Cerebellar nuclear complex (tissue), 1 donor: Measurements from ENCODE around the gene FUT7.
"Not testable (repeated sequence)": the region's sequence is repeated elsewhere in the genome, so short reads cannot be mapped to it uniquely, and the experiment has no call there.

Experiments used
- DNase-seq, 2 experiments: peaks; one replicate each; lab custom pipeline; 2025; lab: John Stamatoyannopoulos, UW

The FUT7 gene

DNA sequence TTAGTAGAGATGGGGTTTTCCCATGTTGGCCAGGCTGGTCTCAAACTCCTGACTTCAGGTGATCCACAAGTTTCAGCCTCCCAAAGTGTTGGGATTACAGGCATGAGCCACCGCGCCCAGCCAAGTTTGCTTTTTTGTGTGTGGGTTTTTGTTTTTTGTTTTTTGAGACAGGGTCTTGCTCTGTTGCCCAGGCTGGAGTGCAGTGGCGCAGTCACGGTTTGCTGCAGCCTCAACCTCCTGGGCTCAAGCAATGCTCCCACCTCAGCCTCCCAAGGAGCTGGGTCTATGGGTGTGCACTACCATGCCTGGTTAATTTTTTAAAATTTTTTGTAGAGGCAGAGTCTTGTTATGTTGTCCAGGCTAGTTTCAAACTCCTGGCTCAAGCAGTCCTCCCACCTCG, 1.6 kb upstream of the FUT7 start:
- DNase-seq, result not testable (repeated sequence)

DNA sequence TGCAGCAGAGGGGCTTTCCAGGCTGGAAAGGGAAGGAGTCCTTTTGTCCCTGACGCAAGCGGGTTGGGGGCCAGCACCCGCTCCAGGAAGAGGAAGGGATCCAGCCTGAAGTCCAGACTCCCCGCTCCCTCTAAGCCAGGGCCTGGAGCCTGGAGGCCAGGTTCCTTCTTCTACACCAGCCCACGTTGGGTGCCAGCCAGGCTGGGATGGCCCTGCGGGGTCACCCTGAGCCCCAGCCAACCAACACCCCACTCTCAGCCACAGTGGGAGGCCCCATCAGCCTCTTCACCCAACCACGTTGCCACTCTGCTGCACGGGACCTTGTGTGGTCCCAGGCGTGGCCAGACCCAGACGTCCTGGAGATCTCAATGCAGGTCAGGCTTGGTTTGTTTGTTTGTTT, 970 bp upstream of the FUT7 start:
- DNase-seq, result no peak

DNA sequence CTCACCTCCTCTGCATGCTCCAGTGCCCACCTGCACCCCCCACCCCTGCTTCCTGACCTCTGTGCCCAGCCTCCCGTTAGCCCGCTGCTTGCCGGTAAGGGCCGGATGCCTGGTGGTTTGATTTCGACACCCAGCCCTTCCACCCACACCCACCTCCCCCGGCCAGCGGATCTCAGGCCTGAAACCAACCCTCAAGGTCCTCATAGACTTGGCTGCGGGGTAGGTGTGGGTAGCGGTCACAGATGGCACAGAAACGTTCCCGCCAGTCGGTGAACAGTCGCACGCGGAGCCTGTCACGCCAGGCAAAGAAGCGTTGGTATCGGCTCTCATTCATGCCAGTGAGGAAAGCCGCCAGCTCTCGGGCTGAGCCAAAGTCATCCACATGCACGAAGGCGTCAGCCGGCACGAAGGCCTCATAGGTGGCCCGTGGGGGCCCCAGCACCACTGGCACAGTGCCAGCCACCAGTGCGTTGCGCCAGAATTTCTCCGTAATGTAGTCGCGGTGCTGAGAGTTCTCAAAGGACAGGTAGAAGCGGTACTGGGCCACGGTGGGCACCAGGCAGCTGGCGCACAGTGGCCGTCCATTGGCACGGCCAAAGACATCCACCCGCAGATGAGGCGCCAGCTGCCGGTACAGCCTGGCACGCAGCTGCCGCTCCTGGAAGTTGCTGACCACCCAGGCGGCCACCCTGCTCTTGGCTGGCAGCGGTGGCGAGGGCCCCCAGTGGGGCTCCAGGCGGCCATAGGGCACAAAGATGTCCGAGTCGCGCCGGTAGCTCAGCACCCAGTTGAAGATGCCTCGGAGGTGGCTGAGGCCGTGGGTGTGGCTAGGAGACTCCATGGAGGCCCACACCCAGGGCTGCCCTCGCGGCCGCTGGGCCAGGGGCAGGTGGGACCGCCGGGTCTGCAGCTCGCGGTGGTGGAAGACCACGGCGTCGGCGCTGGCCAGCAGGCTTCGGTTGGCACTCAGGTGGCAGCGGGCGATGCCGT, 1.1 kb downstream of the FUT7 start:
- DNase-seq, result peak in 1 of 2 experiments; percentile 31

DNA sequence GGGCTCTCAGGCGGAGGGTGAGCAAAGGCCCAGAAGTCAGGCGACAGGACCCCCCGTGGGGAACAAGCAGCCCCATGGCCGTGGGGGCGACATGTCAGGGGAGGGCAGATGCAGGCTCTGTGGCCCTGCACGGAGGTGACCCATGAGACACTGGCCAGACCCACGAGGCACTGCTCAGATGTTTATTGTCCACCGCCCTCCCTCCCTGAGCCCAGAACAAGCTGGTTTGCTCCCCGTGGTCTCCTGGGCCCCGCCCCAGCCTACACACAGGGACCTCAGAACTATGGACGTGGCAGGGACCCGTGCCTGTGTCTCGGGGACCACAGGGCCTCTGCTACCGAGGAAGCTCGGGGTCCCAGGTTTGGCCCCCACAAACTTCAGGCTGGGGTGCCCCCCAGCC, 1.9 kb downstream of the FUT7 start:
- no peak for DNase-seq

DNA sequence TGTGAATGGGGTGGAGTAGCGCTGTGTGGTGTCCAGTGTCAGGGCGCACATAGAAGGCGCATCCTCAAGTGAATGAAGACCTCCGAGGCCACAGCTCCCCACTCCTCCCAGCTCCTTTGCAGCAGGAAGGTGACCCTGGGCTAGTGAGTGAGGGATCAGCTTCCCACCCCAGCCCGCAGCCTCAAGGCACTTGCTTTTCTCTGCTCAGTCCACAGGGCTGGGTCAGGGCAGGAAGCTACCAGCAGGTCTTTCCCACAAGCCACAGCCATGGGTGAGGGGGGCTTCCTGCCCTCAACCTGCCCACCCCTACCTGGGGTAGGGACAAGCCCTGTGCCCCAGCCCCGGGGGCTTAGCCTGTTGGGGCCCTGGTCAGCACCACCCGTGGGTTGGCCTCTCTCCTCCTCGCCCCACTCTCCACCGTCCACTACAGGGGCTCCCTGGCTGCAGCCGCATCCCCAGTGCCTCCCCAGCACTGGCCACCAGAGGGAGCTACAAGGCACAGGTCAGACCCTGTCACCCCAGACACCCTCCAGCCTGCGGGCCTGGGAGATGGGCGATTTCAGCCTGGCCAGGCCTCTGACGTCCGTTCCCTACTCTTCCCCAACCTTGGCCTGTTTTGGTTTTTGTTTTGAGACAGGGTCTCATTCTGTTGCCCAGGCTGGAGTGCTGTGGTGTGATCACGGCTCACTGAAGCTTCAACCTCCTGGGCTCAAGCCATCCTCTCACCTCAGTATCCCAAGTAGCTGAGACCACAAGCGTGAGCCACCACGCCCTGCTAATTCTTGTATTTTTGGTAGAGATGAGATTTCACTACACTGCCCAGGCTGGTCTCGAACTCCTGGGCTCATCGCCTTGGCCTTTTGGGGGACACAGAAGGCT, 2.6 kb downstream of the FUT7 start:
- DNase-seq, result peak in 1 of 2 experiments; percentile 51

DNA sequence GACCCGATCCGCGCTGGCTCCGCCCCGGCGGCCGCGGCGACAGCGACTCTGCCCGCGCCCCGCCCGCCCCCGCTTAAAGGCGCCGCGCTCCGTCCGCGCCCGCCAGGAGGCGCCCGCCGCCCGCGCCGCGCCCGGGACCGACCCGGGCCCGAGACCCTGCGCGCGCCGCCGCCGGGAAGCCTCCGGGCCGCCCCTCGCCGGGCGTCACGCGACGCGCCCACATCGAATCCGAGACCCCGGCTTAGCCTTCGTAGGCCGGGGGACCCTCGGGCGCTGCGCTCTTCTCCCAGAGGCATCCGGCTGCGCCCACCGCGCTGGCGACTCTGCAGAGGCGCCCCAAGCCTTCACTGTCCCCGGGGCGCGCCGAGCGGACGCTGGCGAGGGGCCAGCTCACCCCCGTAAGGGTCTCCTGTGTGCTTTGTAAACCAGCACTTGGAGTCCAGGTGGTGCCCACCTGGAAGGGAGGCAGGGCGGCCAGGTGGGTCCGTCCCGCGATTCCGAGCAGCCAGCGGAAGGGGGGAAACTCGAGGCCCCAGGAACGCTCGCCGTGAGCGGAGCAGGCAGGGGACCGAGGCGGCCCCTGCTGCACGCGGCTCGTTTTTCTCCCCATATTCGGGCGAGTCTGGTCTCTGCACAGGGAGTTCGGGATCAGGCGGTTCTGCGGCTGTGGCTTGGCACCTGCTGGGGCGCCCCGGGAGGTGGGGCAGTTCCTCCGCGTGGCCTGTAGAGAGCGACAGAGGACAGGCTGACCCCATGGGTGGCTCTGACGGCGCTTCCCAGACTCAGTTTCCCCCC, 3.4 kb downstream of the FUT7 start:
- DNase-seq, result no peak

DNA sequence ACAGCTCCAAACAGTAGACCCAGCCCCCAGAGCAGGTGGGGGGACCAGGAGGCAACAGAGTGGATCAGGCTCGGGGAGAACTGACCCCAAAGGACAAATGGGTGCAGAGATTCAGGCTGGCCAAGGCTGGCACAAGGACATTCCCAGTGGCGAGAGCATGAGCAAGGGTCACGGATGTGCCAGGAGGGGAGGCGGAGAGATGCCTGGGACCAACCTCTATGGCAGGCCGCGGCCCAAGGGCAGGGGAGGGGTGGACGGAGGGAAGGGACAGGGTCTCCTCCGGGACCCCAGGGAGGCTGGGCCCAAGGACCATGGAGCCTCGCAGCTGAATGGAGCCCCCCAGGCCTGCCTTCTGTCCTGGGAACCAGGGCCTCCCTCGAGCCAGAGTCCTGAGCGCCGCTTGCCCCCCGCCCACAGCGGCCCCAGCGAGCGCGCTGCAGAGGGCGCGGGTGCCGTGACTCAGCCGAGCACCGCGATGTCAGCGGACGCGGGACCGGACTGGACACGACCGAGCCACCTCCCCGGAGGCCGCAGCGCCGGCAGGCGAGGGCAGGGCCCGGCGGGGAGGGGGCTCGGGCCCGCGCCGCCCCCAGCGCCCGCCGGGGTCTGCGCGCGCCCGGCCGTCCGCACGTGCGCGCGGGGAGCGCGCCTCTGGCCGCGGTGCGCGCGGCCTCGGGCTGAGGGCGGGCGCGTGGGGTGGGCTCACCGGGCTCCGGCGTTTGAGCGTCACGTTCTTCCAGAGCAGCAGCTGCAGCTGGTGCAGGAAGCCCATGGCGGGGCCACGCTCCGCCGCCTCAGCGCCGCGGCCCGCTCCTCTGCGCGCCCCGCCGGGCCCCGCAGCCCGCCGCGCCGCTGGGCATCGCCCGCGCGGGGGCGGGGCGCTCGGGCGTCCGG, 4.3 kb downstream of the FUT7 start, which contains the start of gene ABCA2:
TSS of gene ABCA2 (minus strand) at position 869 of the 894 bp plus-strand sequence. CDS start at position 772, 97 bp downstream.
- DNase-seq, result no peak

DNA sequence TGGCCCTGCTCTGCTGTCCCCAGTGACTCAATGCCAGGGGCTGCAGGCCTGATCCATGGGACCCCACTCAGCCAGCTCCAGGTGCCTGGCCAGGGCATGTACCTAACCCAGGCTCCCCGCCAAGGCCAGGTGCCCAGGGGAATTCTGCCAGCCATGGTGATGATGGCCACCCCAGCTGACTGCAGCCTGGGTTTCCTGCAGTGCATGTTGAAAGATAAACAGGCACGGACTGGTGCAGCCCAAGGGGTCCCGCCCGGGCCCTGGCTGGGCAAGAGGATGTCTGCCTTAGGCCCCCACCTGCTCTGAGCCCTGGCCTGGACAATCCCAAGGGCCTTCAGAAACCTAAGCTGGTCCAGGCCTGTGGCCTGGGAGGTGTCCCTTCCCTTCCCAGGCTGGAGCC, 5.1 kb downstream of the FUT7 start:
- no peak for DNase-seq

DNA sequence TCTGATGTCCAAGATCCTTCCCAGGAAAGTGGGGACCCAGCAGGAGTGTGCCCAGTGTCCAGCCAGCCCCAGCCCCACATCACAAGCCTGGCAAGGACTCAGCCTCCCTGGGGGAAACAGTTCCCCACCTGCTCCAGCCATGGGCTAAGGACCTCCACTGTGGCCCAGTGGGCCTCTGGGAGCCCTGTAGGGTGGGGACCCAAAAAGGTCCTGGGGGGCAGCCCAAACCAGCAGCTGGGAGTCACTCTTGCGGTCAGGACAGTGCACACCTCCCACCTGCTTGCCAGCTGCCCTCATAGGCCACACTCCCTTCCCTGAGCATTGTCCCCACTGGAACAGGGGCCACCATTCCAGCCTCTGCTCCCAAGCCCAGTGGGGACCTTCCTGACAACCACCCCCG, 5.5 kb downstream of the FUT7 start:
- DNase-seq, result no peak

DNA sequence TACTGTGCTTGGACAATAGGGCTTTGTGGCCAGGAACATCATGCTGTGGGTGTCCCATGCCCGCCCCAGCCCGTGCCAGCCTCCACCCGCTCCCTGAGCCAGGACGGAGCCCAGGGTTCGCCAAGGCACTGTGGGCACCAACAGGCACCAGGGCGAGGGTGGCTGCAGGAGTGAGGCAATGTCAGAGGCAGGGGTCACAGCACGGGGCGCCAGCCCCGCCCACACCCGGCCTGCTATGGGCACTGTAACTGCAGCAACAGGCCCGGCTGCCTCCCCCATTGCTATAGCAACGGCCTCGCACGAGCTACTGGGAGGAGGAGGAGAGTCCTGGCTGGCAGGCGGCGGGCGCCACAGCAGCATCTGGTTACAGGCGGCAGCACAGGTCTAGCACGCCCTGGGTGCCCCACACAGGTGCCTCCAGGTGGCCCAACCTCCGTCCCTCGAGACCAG, 6.3 kb downstream of the FUT7 start:
- peak in 1 of 2 experiments; percentile 24 for DNase-seq

DNA sequence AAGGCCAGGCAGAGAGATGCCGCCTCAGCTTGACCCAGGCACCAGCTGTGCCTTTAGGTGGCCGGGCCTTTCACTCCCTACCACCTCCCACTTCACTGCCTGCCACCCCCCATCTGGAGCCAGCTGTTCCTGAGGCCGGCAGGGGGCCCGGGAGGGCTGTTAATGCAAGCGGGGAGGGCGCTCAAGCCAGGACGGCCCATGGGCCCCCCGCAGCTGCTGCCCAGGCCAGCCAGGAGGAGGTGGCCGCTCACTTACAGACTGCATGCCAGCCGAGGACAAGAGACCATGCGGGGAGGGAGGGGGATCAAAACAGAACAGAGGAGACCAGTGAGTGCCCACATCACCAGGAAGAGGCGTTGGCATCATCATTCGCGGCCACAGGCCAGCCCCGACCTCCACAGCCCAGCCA, 8.3 kb downstream of the FUT7 start:
- DNase-seq, result no peak

DNA sequence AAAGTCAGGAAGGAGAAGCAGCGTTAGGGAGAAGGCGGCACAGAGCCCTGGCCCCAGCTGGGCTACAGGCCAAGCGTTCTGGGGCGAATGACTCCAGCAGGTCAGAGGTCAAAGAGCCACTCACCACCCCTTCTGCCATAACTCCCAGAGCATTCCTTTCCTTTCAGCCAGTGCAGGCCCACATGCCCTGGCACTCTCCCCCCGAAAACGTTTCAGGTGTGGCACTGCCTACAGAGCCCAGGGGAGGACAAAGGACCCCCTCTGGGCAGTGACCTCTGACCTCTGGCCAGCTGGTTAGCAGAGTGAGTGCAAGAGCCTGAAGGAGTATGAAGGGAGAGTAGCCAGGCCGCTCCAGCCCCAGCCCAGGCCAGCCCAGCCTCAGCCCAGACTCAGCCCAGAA, 8.7 kb downstream of the FUT7 start:
- no peak for DNase-seq

DNA sequence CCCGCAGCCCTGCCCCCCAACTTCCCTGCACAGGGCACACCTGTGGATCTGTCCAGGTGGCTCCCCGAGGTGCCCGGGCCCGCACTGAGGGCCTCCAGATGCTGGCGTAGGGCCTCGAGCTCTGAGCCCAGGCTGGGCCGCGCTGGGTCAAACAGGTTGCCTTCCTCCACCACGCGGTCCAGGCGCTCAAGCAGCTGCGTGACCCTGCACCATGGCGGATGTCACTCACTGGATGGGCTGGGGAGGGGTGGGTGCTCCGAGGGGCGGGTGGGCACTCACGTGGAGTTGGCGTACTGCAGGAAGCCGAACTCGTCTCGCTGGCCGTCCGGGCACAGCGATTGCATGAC, 9.3 kb downstream of the FUT7 start:
- DNase-seq, result no peak

DNA sequence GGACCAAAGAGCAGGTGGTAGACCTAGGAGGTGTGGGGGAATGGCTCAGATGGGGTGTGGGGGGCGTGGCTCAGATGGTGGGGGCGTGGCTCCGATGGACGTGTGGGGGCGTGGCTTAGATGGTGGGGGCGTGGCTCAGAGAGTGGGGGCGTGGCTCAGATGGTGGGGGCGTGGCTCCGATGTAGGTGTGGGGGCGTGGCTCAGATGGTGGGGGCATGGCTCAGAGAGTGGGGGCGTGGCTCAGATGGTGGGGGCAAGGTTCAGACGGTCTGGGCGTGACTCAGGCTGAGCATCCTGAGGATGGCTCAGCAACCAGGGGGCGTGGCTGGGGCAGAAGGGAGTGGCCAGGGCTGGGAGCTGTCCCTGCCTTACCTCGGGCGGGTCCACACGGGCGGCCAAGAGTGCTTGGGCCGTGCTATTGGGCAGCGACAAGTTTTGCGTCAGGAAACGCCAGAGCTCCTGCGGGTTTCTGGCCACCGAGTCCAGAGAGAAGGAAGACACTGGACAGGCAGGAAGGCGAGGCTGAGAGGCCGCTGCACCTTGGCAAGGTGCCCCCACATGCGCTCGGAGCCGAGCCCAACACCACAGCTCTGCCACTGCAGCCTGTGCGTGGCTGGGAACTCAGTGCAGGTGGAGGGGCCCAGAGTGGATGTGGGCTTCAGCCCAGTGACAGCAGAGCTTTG, 9.8 kb downstream of the FUT7 start:
- DNase-seq, result no peak

DNA sequence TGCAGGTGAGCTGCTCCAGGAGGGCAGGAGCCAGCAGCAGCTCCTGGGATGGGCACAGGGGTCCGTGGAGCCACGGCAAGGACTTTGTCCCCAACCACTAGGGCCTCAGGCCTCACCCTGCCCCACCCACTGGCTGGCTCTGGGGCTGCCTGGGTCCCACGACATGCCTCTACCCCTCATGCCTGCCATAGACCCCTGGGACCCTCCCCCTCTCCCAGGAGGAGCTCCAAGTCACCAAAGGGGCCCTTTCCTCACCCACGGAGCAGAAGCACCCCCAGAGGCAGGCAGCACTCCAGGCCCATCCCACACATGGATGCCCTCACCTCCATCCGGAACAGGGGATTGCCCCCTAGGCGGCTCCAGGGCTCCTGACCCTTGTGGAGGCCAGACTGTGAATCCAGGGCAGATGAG, 10.3 kb downstream of the FUT7 start:
- DNase-seq, result no peak

DNA sequence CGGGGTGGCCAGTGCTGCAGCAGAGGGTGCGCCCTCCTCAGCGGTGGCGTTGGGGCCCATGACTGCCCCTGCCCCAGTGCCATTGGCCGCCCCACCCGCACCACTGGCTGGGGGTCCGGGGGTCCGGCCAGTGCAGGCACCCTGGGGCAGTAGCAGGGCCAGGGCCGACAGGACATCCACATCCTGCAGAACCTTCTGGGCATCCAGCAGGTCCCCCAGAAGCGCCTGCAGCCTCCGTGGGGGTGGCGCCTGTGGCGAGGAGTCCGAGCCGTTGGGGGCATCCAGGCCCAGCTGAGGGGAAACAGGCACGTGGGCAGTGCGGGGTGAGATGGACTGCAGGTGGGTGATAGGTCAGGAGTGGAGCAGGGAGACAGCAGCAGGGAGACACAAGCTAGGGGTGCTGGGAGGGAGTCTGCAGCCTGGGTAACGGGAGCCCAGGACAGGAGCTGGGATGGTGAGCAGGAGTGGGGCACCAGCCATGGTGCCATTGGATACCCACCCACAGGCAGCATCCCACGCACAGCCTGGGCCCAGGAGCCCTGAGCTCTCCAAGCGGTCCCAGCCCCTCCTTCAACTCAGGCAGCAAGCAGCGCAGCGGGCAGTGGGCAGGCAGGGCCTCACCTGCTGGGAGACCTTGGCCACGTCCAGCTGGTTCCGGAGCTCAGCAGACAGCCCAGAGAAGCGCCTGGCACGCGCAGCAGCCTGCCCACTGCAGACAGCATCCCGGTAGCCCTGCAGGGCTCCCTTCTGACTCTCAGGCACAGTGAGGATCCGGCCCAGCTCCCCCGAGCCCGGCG, 10.9 kb downstream of the FUT7 start:
- no peak for DNase-seq

DNA sequence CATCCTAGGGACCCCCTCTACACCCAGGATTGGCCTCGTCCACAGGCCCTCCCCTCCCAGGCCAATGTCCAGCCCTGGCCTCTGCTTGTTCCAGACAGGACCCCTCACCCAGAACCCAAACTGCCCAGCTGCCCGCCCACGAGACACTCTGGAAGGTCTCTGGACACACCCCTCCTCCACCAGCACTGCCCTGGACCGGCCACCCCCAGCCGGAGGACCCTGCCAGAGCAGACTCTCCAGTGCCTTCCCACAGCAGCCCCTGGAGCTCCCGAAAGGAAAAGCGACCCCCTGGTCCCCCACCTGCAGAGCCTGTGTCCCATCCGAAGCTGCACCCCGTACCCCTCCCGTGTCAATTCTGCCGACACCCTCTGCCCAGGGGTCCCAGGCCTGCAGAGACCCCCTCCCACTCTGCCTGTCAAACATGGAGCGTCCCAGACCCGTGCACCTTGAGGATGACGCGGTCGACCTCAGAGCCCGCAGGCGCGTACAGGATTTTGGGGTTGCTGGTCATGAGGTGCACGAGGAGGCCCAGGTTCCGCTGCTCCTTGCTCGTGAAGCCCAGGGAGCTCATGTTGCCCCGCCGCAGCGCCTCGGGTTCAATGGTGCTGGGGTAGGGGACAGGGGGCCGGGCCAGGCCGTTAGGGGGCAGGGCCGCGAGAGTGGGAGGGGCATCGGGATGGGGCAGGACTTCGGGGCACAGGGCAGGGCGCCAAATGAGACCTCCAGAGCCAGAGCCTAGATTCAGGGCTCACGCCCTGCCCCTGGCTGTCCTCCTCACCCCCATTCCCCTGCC, 11.8 kb downstream of the FUT7 start:
- no peak for DNase-seq

DNA sequence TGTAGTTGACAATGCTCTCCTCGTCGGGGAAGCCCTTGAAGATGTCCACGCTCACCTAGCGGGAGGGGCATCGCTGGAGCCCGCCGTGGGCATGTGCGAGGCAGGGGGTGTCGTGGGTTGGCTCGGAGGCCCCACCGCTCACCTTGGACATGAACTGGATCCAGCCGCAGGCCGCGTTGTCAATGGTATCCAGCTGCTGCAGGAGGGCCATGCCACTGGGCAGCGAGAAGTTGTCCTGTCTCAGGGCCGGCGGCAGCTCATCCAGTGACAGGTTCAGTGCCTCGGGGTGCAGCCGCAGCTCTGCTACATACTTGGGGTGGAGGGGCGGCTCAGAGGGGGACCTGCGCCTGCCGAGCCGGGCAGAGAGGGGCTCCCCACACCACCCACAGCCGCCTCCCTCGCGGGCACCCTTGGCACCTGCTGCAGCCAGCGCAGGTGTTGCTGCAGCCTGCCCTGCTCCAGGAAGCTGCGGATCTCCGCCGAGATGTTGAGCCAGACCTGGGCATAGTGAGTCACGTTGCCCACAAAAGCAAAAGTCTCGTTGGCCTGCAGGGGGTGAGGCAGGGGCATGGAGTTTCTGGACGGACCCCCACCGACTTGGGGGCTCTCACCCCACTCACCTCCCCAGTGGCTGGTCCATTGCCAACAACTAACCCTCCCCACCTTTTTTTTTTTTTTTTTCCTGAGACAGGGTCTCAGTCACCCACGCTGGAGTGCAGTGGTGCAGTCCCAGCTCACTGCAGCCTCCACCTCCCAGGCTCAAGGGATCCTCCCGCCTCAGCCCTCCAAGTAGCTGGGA, 12.9 kb downstream of the FUT7 start:
- DNase-seq, result no peak
